Chondrocyte (in vitro differentiated cells): ENCODE measurements around the gene MRGPRE. TPM values are rescaled to one million over a fixed set of nuclear protein-coding genes. Genes with fewer than 3 reads are reported as not detected.

Source experiments
- DNase-seq: peaks from one replicate; pipeline ENCODE4 v3.0.0; 2021; ENCODE audit warnings: mixed read lengths, low spot score
- H3K27ac Mint-ChIP-seq: one replicate; pipeline ENCODE4 v1.8.0; 2021; ENCODE audit warnings: mild to moderate bottlenecking, moderate library complexity, mixed read lengths; ENCODE audit not compliant: unreplicated experiment
- H3K27me3 Mint-ChIP-seq: 2 replicates; pipeline ENCODE4 v1.8.0; 2021; ENCODE audit warnings: low read depth, mixed read lengths
- H3K36me3 Mint-ChIP-seq: 2 replicates; pipeline ENCODE4 v1.8.0; 2021; ENCODE audit warnings: low read depth, mixed read lengths
- H3K4me1 Mint-ChIP-seq: 2 replicates; pipeline ENCODE4 v1.8.0; 2021; ENCODE audit warnings: low read depth, mild to moderate bottlenecking, mixed read lengths
- H3K4me3 Mint-ChIP-seq: one replicate; pipeline ENCODE4 v1.8.0; 2021; ENCODE audit warnings: mild to moderate bottlenecking, moderate library complexity, mixed read lengths; ENCODE audit not compliant: unreplicated experiment
- H3K9me3 Mint-ChIP-seq: 2 replicates; pipeline ENCODE4 v1.8.0; 2021; ENCODE audit warnings: low read depth, mixed read lengths
- total RNA-seq: library from RNA; stranded (reverse); gene quantifications from 3 replicates; pipeline ENCODE4 v1.2.1, GENCODE V29; 2021
- TF ChIP-seq, protein P1 (sequence below): fragments of 200-600 bp; sonication (generic); IDR thresholded peaks from 2 replicates; pipeline ENCODE4 v1.5.0; 2021; ENCODE audit warnings: antibody characterized with exemption, mild to moderate bottlenecking, moderate library complexity

MRGPRE gene
- total RNA-seq, 1 donor from 2014 or later = not detected

DNA sequence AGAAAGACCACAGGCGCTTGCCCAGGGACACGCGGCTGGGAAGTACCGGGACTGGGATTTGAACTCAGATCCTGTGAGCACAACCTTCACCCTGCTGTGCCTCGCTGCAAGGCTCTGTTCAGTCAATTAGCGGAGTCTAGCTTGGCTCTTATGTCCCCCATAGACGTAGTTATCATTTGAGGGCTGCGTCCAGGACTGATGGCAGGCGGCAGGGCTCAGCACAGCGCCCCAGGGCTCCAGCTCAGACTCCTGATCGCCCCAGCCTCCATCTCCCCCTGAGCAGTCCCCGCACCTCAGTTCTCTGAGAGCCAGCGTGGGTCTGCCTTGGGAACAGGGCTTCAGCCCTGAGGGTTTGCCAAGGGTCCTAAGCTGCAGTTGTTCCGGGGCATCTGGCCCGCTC is 33.4 kb downstream of the MRGPRE start:
- TF ChIP-seq, protein P1, sequence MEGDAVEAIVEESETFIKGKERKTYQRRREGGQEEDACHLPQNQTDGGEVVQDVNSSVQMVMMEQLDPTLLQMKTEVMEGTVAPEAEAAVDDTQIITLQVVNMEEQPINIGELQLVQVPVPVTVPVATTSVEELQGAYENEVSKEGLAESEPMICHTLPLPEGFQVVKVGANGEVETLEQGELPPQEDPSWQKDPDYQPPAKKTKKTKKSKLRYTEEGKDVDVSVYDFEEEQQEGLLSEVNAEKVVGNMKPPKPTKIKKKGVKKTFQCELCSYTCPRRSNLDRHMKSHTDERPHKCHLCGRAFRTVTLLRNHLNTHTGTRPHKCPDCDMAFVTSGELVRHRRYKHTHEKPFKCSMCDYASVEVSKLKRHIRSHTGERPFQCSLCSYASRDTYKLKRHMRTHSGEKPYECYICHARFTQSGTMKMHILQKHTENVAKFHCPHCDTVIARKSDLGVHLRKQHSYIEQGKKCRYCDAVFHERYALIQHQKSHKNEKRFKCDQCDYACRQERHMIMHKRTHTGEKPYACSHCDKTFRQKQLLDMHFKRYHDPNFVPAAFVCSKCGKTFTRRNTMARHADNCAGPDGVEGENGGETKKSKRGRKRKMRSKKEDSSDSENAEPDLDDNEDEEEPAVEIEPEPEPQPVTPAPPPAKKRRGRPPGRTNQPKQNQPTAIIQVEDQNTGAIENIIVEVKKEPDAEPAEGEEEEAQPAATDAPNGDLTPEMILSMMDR = no peak
- Mint-ChIP-seq H3K4me3 (no peak overlapping the region), H3K27ac (no peak overlapping the region), H3K36me3 (no peaks in the 10 kb centered on the region), H3K9me3 (no peaks in the 10 kb centered on the region), H3K27me3 (peaks cover 27% of the 10 kb centered on the region), H3K4me1 (no peaks in the 10 kb centered on the region)
- no peak for DNase-seq

DNA sequence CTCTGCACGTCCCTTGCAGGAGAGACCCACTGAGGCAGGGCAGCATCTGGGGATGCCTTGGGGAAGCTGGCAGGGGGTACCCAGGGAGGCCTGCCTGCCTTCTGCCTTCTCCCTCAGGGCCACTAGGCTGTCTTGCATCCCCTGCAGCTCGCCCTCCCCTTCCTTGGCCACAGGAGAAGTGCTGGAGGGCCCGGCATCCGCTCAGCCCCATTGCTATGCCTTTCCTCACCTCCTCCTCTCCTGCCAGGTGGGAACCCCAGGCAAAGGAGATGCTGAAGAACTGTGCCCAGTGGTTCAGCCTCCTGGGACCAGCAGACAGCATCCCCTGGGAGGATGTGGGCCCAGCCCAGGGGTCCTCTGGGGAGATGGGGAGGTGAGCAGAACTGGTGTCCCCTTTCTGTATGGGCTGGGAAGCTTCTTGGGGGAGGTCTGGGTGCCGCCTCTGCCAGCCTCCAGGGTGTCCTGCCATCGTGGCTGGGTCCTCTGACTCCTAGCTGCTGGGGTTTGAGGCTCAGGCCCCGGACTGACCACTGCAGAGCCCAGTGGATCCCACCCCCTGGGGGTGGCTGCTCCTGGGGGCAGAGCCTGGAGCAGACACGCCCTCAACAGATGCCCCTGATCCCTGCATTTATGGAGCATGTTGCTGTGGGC is 34.2 kb downstream of the MRGPRE start:
- H3K9me3 Mint-ChIP-seq = no peaks in the 10 kb centered on the region
- DNase-seq = no peak
- peaks cover 24% of the 10 kb centered on the region for H3K27me3 Mint-ChIP-seq

DNA sequence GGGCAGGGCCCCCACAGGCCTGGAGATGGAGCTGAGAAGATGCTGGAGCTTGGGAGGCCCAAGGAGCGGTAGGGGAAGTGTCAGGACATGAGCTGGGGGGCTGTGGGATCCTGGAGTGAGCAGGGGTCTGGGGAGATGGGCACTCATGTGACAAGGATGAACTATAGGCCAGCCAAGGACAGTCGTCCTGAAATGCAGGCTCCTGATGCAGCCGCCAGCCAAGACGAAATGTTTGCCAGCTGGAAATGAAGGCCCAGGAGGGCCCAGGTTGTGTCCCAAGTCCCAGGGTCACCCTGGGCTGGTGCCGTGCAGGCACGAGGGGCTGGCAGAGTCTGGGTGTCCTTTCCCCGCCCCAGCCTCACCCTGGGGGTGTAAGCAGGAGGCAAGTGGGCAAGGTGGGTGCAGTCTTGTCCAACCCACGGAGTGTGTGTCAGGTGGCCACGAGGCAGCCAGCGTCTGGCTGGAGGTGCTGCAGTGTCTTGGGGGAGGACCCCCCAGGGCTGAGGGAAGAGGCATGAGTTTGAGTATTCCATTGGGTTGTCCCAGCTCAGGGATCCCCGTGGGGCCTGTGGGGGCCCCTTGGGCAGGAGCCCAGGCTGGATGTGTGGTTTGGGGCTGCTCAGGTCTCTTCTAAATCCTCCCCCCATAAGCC is 35.0 kb downstream of the MRGPRE start:
- peak; percentile 90 for DNase-seq
- H3K4me3 Mint-ChIP-seq = no peak overlapping the region

More for the DNA sequence above, 34.2 kb downstream of the MRGPRE start:
- H3K36me3 Mint-ChIP-seq = no peaks in the 10 kb centered on the region
- H3K4me3 Mint-ChIP-seq = no peak overlapping the region
- no peak overlapping the region for H3K27ac Mint-ChIP-seq
- TF ChIP-seq, protein P1 = no peak
- H3K4me1 Mint-ChIP-seq = no peaks in the 10 kb centered on the region

DNA sequence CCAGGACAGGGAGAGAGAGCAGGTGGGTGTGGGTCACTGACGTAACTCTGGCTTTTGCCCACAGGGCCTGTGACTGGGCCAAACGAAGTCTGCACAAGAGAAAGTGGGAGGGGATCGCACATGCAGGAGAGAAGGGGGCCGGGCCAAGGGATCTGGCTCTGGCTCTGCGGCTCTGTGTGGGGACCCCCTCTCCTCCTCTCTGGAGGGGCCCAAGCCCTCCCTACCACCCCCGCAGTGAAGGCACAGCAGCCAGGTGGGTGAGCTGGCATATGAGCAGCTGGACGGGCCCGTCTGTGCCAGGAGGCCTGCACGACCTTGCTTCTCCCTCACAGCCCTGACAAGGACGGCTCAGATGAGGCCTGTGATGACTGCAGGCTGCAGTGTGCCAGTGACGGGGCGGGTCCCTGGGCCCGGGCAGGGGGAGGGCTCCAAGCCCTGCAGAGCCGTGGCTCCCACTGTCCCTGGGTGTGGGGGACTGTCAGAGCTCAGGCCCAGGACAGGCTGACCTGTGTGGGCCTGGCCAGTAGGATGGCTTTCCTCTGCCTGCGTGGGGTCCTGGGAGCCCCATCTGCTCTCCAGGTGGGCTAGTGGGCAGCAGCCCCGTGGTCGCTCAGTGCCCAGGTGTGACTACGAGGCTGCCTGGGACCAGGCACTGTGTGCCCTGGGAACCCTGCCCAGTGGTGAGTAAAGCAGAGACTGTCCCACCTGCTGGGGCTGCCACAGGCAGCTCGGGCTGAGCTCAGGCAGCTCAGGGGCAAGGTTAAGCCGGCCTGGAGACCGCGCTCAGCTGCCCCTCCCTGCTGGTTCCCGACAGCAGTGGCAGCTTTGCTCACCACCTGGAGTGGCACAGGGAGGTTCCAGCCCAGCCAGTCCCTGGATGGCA is 35.8 kb downstream of the MRGPRE start:
- Mint-ChIP-seq H3K4me3 (no peak overlapping the region), H3K27ac (no peak overlapping the region), H3K36me3 (no peaks in the 10 kb centered on the region), H3K27me3 (peaks cover 11% of the 10 kb centered on the region), H3K9me3 (no peaks in the 10 kb centered on the region), H3K4me1 (no peaks in the 10 kb centered on the region)
- DNase-seq = no peak
- TF ChIP-seq, protein P1 = no peak

More for the DNA sequence above, 35.0 kb downstream of the MRGPRE start:
- TF ChIP-seq, protein P1 = no peak
- no peak overlapping the region for H3K27ac Mint-ChIP-seq
- H3K36me3 Mint-ChIP-seq = no peaks in the 10 kb centered on the region
- no peaks in the 10 kb centered on the region for H3K9me3 Mint-ChIP-seq
- no peaks in the 10 kb centered on the region for H3K4me1 Mint-ChIP-seq
- peaks cover 18% of the 10 kb centered on the region for H3K27me3 Mint-ChIP-seq
